Right atrium auricular region (tissue), 2 donors: ENCODE results near the gene EFHC2. TPM values are rescaled to one million over a fixed set of nuclear protein-coding genes. Genes with fewer than 3 reads are reported as not detected.

Source experiments
- DNase-seq: peaks from one replicate; pipeline ENCODE4 v3.0.0-alpha.2; 2019; ENCODE audit warnings: low spot score
- H3K27ac ChIP-seq, 2 donors: fragments of 200-600 bp; sonication (generic); 1 replicate in 1 of 2; 2 replicates in 1 of 2; pipeline ENCODE4 v1.5.1; 2016 to 2019
- H3K27me3 ChIP-seq, 2 donors: fragments of 200-600 bp; sonication (generic); one replicate each; pipeline versions ENCODE4 v1.5.1 to v1.6.0; 2017 to 2019
- H3K36me3 ChIP-seq: fragments of 200-600 bp; sonication (generic); one replicate; pipeline ENCODE4 v1.5.1; 2016
- H3K4me1 ChIP-seq, 2 donors: fragments of 200-600 bp; sonication (generic); one replicate each; pipeline versions ENCODE4 v1.5.1 to v1.6.0; 2017 to 2019
- H3K4me3 ChIP-seq, 2 donors: fragments of 200-600 bp; sonication (generic); 1 replicate in 1 of 2; 2 replicates in 1 of 2; pipeline ENCODE4 v1.5.1; 2017 to 2019; ENCODE audit warnings: mild to moderate bottlenecking in 1 of 2, moderate library complexity in 1 of 2
- H3K9me3 ChIP-seq, 2 donors: fragments of 200-600 bp; sonication (generic); one replicate each; pipeline ENCODE4 v1.5.1; 2019
- total RNA-seq, 2 donors: library from RNA; depleted of rRNA; stranded (reverse); fragments of >200 nt; gene quantifications; one replicate each; pipeline ENCODE4 v1.1.0, GENCODE V29; 2016
- TF ChIP-seq, protein P1 (sequence below), 2 donors: fragments of 200-600 bp; sonication (generic); IDR thresholded peaks; one replicate each; pipeline ENCODE4 v1.5.1; 2019; ENCODE audit warnings: antibody characterized with exemption in 2 of 2

Gene EFHC2
- total RNA-seq, 2 donors from 2014 or later = 4.5 to 5.4 TPM

DNA sequence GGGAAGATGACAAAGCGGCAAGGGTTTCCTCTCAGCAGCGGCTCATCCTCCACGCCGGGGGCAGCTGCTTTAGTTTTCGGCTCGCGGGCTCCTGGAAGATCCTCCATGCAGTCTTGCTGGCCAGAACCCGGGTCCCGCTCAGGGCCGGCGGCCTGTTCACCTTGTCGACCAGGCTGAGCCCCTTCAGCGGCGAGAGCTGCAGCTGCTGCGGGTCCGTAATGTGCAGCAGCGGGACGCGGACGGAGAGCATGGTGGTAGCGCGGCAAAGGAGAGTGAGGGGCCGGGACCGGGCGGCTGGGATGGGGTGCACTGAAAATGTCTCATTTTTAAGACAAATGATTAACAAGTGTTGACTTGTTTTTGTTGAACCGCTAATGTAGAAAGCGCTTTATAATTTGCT lies 33.2 kb downstream of the EFHC2 start:
- DNase-seq = no peak
- H3K4me3 ChIP-seq = no peak overlapping the region
- H3K9me3 ChIP-seq = no peaks in the 10 kb centered on the region
- H3K27me3 ChIP-seq = no peaks in the 10 kb centered on the region
- no peak overlapping the region for H3K27ac ChIP-seq
- H3K4me1 ChIP-seq = no peaks in the 10 kb centered on the region
- no peaks in the 10 kb centered on the region for H3K36me3 ChIP-seq
- TF ChIP-seq, protein P1, sequence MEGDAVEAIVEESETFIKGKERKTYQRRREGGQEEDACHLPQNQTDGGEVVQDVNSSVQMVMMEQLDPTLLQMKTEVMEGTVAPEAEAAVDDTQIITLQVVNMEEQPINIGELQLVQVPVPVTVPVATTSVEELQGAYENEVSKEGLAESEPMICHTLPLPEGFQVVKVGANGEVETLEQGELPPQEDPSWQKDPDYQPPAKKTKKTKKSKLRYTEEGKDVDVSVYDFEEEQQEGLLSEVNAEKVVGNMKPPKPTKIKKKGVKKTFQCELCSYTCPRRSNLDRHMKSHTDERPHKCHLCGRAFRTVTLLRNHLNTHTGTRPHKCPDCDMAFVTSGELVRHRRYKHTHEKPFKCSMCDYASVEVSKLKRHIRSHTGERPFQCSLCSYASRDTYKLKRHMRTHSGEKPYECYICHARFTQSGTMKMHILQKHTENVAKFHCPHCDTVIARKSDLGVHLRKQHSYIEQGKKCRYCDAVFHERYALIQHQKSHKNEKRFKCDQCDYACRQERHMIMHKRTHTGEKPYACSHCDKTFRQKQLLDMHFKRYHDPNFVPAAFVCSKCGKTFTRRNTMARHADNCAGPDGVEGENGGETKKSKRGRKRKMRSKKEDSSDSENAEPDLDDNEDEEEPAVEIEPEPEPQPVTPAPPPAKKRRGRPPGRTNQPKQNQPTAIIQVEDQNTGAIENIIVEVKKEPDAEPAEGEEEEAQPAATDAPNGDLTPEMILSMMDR (IDR thresholded peaks at IDR 0.05) = no peak

DNA sequence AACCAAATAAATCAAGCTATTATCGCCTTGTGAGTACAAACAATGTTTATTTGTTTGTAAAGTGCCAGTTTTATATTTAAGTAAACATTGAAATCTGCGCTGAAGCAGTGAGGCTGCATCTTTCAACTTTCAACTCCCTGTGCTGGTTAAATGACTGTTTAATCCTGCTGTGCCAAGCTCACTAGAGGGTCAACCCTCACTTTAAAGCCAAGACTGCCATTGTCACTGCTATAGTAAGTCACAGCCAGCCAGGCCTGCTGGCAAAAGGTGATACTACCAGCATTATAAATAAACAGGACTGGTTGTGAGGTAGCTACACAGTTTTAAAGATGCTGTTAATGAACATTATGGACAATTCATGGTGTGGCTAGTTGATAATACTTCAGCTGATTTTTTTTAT lies 34.6 kb downstream of the EFHC2 start:
- H3K27ac ChIP-seq = no peak overlapping the region
- TF ChIP-seq, protein P1 (IDR thresholded peaks at IDR 0.05) = no peak

DNA sequence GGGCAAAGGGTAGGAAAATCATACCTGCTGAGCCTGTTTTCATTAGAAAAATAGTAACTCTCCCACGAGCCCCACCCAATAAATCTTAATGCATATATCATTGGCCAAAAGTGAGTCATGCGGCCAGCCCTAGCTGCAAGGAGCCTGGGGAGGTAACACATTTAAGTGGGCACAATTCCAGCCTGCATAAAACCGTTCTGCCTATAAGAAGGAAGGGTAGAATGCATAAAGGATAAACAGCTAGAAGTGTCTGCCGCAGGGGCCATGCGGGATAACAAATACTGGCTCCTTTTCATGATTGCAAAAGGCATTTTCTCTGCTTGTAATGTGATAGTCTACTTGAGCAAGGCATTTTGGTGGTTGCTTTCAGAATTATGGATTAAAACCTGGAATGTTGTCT lies 37.1 kb downstream of the EFHC2 start:
- no peaks in the 10 kb centered on the region for H3K4me1 ChIP-seq

More for the DNA sequence above, 34.6 kb downstream of the EFHC2 start:
- H3K4me3 ChIP-seq = no peak overlapping the region
- no peaks in the 10 kb centered on the region for H3K4me1 ChIP-seq
- no peaks in the 10 kb centered on the region for H3K9me3 ChIP-seq
- DNase-seq = no peak
- H3K36me3 ChIP-seq = no peaks in the 10 kb centered on the region
- no peaks in the 10 kb centered on the region for H3K27me3 ChIP-seq

DNA sequence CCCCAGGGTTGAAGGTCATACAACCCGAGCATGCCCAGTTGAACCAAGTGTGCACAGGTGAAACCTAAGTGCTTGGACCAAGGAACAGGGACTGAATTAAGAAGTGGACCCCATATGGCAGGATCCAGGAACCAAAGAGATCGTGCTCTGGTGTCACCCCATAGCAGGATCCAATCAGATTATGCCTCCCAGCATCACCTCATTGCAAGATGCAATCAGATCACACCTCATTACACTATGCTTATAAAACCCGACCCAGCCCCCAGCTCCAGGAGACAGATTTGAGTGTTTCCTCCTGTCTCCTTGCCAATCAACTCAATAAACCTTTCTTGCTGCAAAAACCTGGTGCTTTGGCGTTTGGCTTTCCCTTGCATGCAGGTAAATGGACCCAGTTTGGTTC lies 37.6 kb downstream of the EFHC2 start:
- H3K36me3 ChIP-seq = no peaks in the 10 kb centered on the region
- TF ChIP-seq, protein P1 (IDR thresholded peaks at IDR 0.05) = no peak
- no peak overlapping the region for H3K27ac ChIP-seq
- no peaks in the 10 kb centered on the region for H3K9me3 ChIP-seq
- no peaks in the 10 kb centered on the region for H3K27me3 ChIP-seq
- no peak for DNase-seq
- no peaks in the 10 kb centered on the region for H3K4me1 ChIP-seq
- no peak overlapping the region for H3K4me3 ChIP-seq

More for the DNA sequence above, 37.1 kb downstream of the EFHC2 start:
- H3K9me3 ChIP-seq = no peaks in the 10 kb centered on the region
- TF ChIP-seq, protein P1 (IDR thresholded peaks at IDR 0.05) = no peak
- DNase-seq = no peak
- H3K27ac ChIP-seq = no peak overlapping the region
- no peaks in the 10 kb centered on the region for H3K36me3 ChIP-seq
- H3K27me3 ChIP-seq = no peaks in the 10 kb centered on the region
- no peak overlapping the region for H3K4me3 ChIP-seq

DNA sequence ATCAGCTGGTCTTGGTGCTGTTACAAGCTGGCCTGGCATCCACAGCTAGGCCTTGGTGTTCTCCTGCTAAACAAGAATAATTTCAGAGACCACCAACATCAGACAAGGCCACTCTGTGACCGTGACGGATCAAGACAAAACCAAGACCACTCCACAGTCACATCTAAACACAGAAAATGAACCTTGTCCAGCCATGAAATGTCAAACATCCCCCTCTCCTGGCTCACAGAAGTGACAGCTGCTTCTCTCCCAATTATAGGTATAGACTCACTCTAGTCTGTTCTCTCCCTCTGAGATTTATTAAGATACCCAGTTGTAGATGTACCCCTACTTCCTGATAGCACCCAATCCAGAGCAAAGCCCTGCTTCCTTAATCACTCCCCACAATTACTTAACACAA lies 40.4 kb downstream of the EFHC2 start:
- Histone ChIP-seq H3K36me3 (no peaks in the 10 kb centered on the region), H3K4me3 (no peak overlapping the region), H3K27me3 (no peaks in the 10 kb centered on the region), H3K4me1 (no peaks in the 10 kb centered on the region), H3K9me3 (peaks cover 0 to 5% of the 10 kb centered on the region in 2 donors), H3K27ac (no peak overlapping the region)
- TF ChIP-seq, protein P1 (IDR thresholded peaks at IDR 0.05) = no peak
- no peak for DNase-seq

DNA sequence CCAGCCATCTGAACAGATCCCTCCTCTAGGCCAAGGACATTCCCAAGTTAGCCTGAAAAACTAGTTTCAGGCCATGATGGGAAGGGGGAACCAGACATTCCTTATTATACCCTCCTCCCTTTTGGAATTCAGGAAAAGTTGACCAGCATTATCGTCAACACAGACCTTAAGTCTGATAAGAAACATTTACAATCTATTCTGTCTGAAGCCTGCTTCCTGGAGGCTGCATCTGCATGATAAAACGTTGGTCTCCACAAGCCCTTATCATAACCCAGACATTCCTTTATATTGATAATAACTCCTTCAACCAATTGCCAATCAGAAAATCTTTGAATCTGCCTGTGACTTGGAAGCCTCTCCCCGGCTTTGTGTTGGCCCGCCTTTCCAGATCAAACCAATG lies 44.3 kb downstream of the EFHC2 start:
- H3K4me1 ChIP-seq = no peaks in the 10 kb centered on the region
- TF ChIP-seq, protein P1 (IDR thresholded peaks at IDR 0.05) = no peak
- DNase-seq = no peak
- peaks cover 0 to 5% of the 10 kb centered on the region in 2 donors for H3K9me3 ChIP-seq
- no peak overlapping the region for H3K4me3 ChIP-seq
- H3K27me3 ChIP-seq = no peaks in the 10 kb centered on the region
- H3K27ac ChIP-seq = no peak overlapping the region
- H3K36me3 ChIP-seq = no peaks in the 10 kb centered on the region
